Heart right ventricle (tissue), 16 donors: ENCODE measurements around the gene RBM5. TPM values are rescaled to one million over a fixed set of nuclear protein-coding genes. Genes with fewer than 3 reads are reported as not detected.

Experiments used
- ATAC-seq, 8 donors: fragments of 200-7000 bp; cut with Tn5 transposase; one replicate each; pipeline ENCODE4 v1.9.1; 2020; ENCODE audit warnings: mild to moderate bottlenecking in 8 of 8, moderate library complexity in 8 of 8, moderate number of reproducible peaks in 1 of 8
- DNase-seq, 2 donors: peaks; one replicate each; pipeline ENCODE4 v3.0.0-alpha.2; 2020
- H3K27ac ChIP-seq, 10 donors: fragments of 200-600 bp; sonication (generic) in 2 of 10; one replicate each; pipeline versions ENCODE4 v1.5.0 to v1.8.0; 2020 to 2022; ENCODE audit warnings: mild to moderate bottlenecking in 3 of 10
- H3K27me3 ChIP-seq, 7 donors: fragments of 200-600 bp; one replicate each; pipeline ENCODE4 v1.8.0; 2021 to 2022; ENCODE audit warnings: mild to moderate bottlenecking in 2 of 7
- H3K36me3 ChIP-seq, 9 donors: fragments of 200-600 bp; sonication (generic) in 1 of 9; one replicate each; pipeline versions ENCODE4 v1.5.0 to v1.8.0; 2020 to 2022; ENCODE audit warnings: mild to moderate bottlenecking in 2 of 9
- H3K4me1 ChIP-seq, 9 donors: fragments of 200-600 bp; sonication (generic) in 1 of 9; one replicate each; pipeline versions ENCODE4 v1.5.0 to v1.8.0; 2020 to 2022; ENCODE audit warnings: mild to moderate bottlenecking in 4 of 9
- H3K4me3 ChIP-seq, 10 donors: fragments of 200-600 bp; sonication (generic) in 2 of 10; one replicate each; pipeline versions ENCODE4 v1.5.0 to v1.8.0; 2020 to 2022; ENCODE audit warnings: mild to moderate bottlenecking in 7 of 10, moderate library complexity in 2 of 10
- H3K9me3 ChIP-seq, 11 donors: fragments of 200-600 bp in 10 of 11; sonication (generic) in 2 of 11; one replicate each; pipeline versions ENCODE4 v1.5.0 to v1.8.0; 2013 to 2022; ENCODE audit warnings: mild to moderate bottlenecking in 2 of 11, control low read depth in 1 of 11, moderate library complexity in 1 of 11
- WGBS, 2 donors: extraction: QIAGEN DNeasy Blood & Tissue Kit; methylation state at CpG; one replicate each; pipeline ENCODE4 v1.1.7; 2013; ENCODE audit warnings: inconsistent platforms in 1 of 2; 5-methylcytosine and 5-hydroxymethylcytosine counted together
- intact Hi-C, 10 donors: fragments of 100-400 bp; cut with DNase I; formaldehyde crosslinking; loops; one replicate each; pipeline versions ENCODE4 v1.11.1 to v1.14.2; 2022
- polyA plus RNA-seq, 2 donors: library from polyadenylated mRNA; stranded (reverse); fragments of 200-250 nt; gene quantifications; one replicate each; pipeline ENCODE4 v1.2.3, GENCODE V29; 2013
- total RNA-seq, 10 donors: library from RNA; stranded (reverse); fragmentation: NEBNext Ultra II Directional in 3 of 10; extraction: Animal tissue kit (Norgen Biotek cat#: 25700) in 3 of 10; gene quantifications; one replicate each; pipeline versions ENCODE4 v1.2.1 to v1.2.4, GENCODE V29; 2021 to 2023
- TF ChIP-seq, protein P1 (sequence below), 9 donors: fragments of 200-600 bp; sonication (generic) in 2 of 9; IDR thresholded peaks; one replicate each; pipeline versions ENCODE4 v1.5.0 to v1.8.0; 2021 to 2022; ENCODE audit warnings: antibody characterized with exemption in 9 of 9, mild to moderate bottlenecking in 5 of 9, moderate library complexity in 1 of 9
- donor health status: Arrhythmogenic right ventricular cardiomyopathy.
- donor health status: ischemic (EF 13 %, LVEDD 7.1; RV severe dilation, severe dysfunction).
- donor health status: healthy with polysubstance abuse.
- donor health status: DM: no; HTN: yes; CAD: no.
- donor health status: DM: no; HTN: no; CAD: no.
- donor health status: ischemic (EF 25% LVEDD 6.9; RV normal size, moderate dysfunction).
- donor health status: ischemic (EF 25% LVEDD 5.7; RV mildly dilated, moderate dysfunction).
- donor health status: healthy.
- donor health status: DM: yes; HTN: yes; CAD: no.
- donor health status: Ischemic cardiomyopathy.
- donor health status: ischemic (EF 35%, LVEDD 5.7; RV mildly dilated, moderate dysfunction).
- donor health status: nonischemic (EF 11% LVEDD 7.7; RV severe dilation, severe dysfunction).
- donor health status: DM: yes; HTN: yes; CAD: no.
- donor health status: PGD.
- donor health status: ischemic (EF 29% LVEDD 5.4; RV normal size, mild dysfunction).
- donor health status: nonischemic (EF 23%, LVEDD 6.1; RV moderate dilation, normal function).

Gene RBM5
- total and polyA plus RNA-seq, 12 donors = 30.2 to 86.3 (median 56.8) TPM

DNA sequence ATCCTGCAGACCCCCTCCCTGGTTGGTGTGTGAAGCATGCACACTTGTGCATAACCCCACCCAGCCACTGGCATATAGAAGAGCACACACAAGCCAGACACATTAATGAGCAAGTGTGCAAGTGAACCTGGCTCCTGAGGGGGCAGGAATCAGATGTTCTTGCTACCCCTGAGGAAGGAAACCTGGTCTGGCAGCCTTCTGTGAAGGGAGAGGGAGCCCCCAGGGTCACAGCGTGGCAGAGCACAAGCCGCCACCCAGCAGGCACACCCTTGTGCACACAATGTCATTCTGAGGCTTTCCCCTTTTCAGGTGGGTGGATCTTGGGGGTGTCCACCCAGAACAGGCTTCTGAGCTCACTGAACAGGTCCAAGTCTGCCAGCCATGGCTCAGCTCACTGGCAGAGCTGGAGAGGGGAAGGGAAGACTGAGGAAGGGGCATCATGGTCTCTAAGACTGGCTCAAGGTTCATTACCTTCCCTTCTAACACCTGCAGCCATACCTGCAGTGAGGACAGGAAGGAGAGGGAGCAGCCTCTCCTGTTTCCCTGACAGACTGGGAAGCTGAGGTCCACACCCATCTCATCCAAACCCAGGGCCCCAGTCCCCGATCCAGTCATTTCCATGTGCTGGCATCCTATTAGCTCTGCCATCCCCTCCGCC lies 34.8 kb downstream of the RBM5 start:
- no peak overlapping the region for H3K4me3 ChIP-seq
- no peak for ATAC-seq
- H3K27me3 ChIP-seq = no peaks in the 10 kb centered on the region
- intact Hi-C loops = loop anchor here in 5 of 10 donors (2.0 to 10.0 kb wide), 4 partner anchors 64 to 151 kb away; partner anchors contain the start of gene LSMEM2 (in 1 of the 5)
- no peak overlapping the region for H3K27ac ChIP-seq
- WGBS, 2 donors = 81 to 84% methylated on average over 4 of the region's 4 CpGs
- H3K36me3 ChIP-seq = peaks cover 0 to 35% (median 24%) of the 10 kb centered on the region in 9 donors
- TF ChIP-seq, protein P1, sequence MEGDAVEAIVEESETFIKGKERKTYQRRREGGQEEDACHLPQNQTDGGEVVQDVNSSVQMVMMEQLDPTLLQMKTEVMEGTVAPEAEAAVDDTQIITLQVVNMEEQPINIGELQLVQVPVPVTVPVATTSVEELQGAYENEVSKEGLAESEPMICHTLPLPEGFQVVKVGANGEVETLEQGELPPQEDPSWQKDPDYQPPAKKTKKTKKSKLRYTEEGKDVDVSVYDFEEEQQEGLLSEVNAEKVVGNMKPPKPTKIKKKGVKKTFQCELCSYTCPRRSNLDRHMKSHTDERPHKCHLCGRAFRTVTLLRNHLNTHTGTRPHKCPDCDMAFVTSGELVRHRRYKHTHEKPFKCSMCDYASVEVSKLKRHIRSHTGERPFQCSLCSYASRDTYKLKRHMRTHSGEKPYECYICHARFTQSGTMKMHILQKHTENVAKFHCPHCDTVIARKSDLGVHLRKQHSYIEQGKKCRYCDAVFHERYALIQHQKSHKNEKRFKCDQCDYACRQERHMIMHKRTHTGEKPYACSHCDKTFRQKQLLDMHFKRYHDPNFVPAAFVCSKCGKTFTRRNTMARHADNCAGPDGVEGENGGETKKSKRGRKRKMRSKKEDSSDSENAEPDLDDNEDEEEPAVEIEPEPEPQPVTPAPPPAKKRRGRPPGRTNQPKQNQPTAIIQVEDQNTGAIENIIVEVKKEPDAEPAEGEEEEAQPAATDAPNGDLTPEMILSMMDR (IDR thresholded peaks at IDR 0.05) = no peak
- H3K4me1 ChIP-seq = peaks cover 2 to 32% (median 9%) of the 10 kb centered on the region in 9 donors
- DNase-seq = no peak
- H3K9me3 ChIP-seq = no peaks in the 10 kb centered on the region

DNA sequence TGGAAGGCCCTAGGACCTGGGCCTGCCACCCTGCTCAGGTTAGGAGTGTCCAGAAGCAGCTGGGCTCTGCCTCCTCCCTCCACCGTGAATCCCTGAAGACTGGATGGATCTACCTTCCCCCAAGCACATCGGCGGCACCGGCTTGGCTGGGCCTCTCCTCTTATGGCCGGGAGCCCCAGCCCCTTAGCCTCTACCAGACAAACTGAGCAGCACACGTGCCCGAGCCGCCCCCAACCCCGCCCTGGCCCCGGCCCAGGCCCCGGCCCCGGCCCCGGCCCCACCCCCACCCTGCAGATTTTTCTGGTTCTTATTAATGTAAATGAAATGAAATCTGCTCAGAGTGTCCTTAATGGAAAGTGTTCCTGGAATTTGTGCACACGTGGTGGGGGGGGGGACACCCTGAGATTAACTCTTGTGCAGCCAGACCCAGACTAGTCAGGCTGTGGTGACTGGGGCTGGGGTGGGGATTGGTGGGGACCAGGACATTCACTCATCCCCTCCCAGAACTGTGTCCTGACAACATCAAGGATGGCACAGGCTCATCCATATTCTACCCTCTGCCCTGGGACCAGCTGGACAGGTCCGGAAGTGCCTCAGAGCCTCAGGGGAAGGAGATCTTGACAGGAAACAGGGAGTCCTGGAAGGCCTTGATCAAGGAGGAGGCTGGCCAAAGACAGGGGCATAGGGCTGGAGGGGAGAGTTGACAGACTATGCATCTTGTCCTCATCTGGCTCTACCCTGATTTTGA lies 35.5 kb downstream of the RBM5 start:
- intact Hi-C loops = loop anchor here in 4 of 10 donors (5.0 to 10.0 kb wide), 3 partner anchors 63 to 151 kb away; partner anchors contain the start of gene LSMEM2 (in 1 of the 4)
- TF ChIP-seq, protein P1 (IDR thresholded peaks at IDR 0.05) = no peak
- ATAC-seq = no peak
- Histone ChIP-seq H3K27me3 (no peaks in the 10 kb centered on the region), H3K4me3 (no peak overlapping the region), H3K27ac (no peak overlapping the region), H3K4me1 (peaks cover 2 to 32% (median 9%) of the 10 kb centered on the region in 9 donors), H3K36me3 (peaks cover 0 to 28% (median 17%) of the 10 kb centered on the region in 9 donors), H3K9me3 (no peaks in the 10 kb centered on the region)
- WGBS, 2 donors = 33 to 35% methylated on average over 15 of the region's 15 CpGs
- DNase-seq = no peak

DNA sequence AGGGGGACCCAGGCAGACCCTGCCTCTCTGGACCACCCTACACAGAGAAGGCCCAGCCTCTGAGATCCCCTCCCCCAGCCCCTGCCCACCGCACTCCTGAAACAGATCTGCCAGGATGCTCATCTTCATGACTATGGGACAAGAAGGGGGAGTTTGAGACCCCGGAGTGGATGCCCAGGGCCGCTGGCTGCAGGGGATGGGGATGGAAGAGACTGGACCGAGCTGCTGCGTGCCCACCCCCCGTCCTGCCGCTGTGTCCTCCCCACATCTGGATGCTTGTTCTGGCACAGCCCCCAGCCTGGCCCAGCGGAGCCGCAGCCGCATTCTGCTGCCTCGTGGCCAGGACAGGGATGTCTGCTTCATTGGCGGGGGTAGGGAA lies 36.1 kb downstream of the RBM5 start:
- intact Hi-C loops = loop anchor here in 4 of 10 donors (5.0 to 10.0 kb wide), 3 partner anchors 63 to 150 kb away; partner anchors contain the start of gene LSMEM2 (in 1 of the 4)
- DNase-seq (no peak), ATAC-seq (no peak)
- Histone ChIP-seq H3K4me1 (peaks cover 2 to 32% (median 9%) of the 10 kb centered on the region in 9 donors), H3K9me3 (no peaks in the 10 kb centered on the region), H3K4me3 (no peak overlapping the region), H3K27me3 (no peaks in the 10 kb centered on the region), H3K27ac (no peak overlapping the region), H3K36me3 (peaks cover 0 to 22% (median 11%) of the 10 kb centered on the region in 9 donors)
- 29 to 32% methylated on average over 12 of the region's 12 CpGs for WGBS, 2 donors
- TF ChIP-seq, protein P1 (IDR thresholded peaks at IDR 0.05) = no peak

DNA sequence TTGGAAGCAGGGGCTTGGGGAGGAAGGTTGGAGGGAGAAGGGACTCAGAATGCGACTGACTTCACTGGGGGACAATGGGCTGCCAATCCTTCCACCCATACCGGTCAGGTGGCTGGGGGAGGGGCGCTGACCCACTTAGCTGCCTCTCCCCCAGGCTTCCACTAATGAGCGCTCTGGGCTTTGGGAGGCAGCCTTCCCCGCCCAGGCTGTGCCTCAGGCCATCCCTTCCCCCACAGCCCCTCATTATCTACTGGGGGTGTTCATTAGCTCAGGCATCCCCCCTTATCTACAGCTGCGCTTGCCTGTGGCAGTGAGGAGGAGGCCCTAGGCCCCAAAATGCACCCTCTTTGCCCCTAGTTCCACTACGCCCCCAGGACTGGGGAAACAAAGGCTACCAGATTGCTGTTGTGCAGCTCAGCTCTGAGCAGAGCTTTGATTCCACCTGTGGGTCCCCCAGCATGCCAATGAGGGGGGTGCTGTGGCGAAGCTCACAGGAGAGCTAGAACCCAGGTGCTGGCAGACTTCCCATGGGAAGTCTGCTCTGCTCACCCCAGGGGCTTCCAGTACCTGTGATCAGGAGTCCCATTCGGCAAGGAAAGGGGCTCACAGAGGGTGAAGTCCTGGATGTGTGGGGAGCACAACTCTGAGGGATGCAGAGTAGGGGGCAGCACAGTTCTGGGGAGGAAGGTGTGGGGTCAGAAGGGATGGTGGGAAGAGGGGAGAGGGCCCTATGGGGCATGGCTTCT lies 37.0 kb downstream of the RBM5 start:
- ATAC-seq = no peak
- 67 to 84% methylated on average over 8 to 9 of the region's 9 CpGs for WGBS, 2 donors
- no peaks in the 10 kb centered on the region for H3K9me3 ChIP-seq
- TF ChIP-seq, protein P1 (IDR thresholded peaks at IDR 0.05) = no peak
- H3K4me3 ChIP-seq = no peak overlapping the region
- no peaks in the 10 kb centered on the region for H3K27me3 ChIP-seq
- H3K27ac ChIP-seq = no peak overlapping the region
- H3K4me1 ChIP-seq = peaks cover 2 to 32% (median 9%) of the 10 kb centered on the region in 9 donors
- no peak for DNase-seq
- intact Hi-C loops = loop anchor here in 1 of 10 donors (10.0 kb wide), 1 partner anchor 149 kb away; the partner anchor contains the start of gene LSMEM2
- H3K36me3 ChIP-seq = peaks cover 0 to 13% (median 2%) of the 10 kb centered on the region in 9 donors
